ENCODE data around the gene ARIH1. TPM values are rescaled to one million over a fixed set of nuclear protein-coding genes. Genes with fewer than 3 reads are reported as not detected.

Gene ARIH1
- total and polyA plus RNA-seq, 2 donors (not counting 3 experiments of a cell fraction or from before 2014, with no cell fraction given): 25.1 to 144 TPM

DNA sequence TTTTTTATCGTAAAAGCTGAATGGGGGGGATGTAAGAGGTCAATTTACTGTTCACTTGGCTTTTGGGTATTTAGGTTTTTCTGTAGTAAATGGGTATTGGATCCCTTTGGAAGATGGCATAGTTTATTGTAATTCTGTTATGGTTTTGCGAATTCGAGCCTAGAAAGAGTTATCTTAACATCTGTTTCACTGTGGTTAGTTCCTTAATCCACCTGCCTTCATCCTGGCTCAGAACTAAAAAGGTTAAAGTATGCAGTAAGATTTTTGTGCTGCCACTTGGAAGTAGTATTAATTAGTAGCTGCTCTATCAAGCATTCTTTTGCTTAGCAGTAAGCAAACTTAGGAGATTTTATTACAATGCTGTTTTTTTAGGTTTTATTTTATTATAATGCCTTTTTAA is 62.4 kb downstream of the ARIH1 start:
- Histone ChIP-seq H3K9me3 (replicated peaks; ENCODE audit: control insufficient read depth, insufficient read depth, low read length) (peaks cover 2% of the 10 kb centered on the region), H4K20me1 (replicated peaks; ENCODE audit: control insufficient read depth, extremely low read depth, insufficient read depth, low read length) (peaks cover 8% of the 10 kb centered on the region), H3K27ac (ENCODE audit: insufficient read depth, low read depth, low read length) (no peak overlapping the region), H3K36me3 (ENCODE audit: control insufficient read depth in 2 of 2, extremely low read depth in 1 of 2, insufficient read depth in 2 of 2, low read length in 2 of 2) (no peaks in the 10 kb centered on the region), H3K9me1 (replicated peaks; ENCODE audit: control insufficient read depth, extremely low read depth, insufficient read depth, low read length) (no peaks in the 10 kb centered on the region), H3K4me2 (ENCODE audit: insufficient read depth, low read length) (no peak overlapping the region), H3K9ac (replicated peaks; ENCODE audit: extremely low read depth, insufficient read depth, low read length) (no peak overlapping the region), H3K27me3 (ENCODE audit: control insufficient read depth in 2 of 2, insufficient read depth in 2 of 2, low read length in 2 of 2) (no peaks in the 10 kb centered on the region), H2AFZ (ENCODE audit: low read depth, low read length) (no peak overlapping the region), H3K79me2 (ENCODE audit: control insufficient read depth, insufficient read depth, low read length) (peaks cover 67% of the 10 kb centered on the region), H3K4me3 (replicated peaks in 1 of 3; ENCODE audit: insufficient read depth in 1 of 3, low read depth in 1 of 3, low read length in 3 of 3) (no peak overlapping the region), H3K4me1 (ENCODE audit: control insufficient read depth, extremely low read depth, insufficient read depth, low read length) (no peaks in the 10 kb centered on the region)
- FAIRE-seq (no peak), DNase-seq (ENCODE audit: low read depth, low spot score) (no peak)
- ChIA-PET POLR2A (interaction anchor here (0.6 kb wide), 1 partner anchor 13 kb away, joined by 3 read pairs; no protein-coding TSS in a partner anchor), CTCF (interaction anchor here (0.9 to 1.7 kb wide), 2 partner anchors 42 to 64 kb away, joined by 3 read pairs; no protein-coding TSS in a partner anchor)
- TF ChIP-seq EZH2 (IDR thresholded peaks at IDR 0.05; ENCODE audit: borderline replicate concordance, low read depth, low read length, severe bottlenecking) (no peak), CTCF (IDR thresholded peaks at IDR 0.05; ENCODE audit: extremely low read depth in 1 of 2, insufficient read depth in 1 of 2, low read depth in 1 of 2, low read length in 2 of 2) (no peak), FOS (IDR thresholded peaks at IDR 0.05; ENCODE audit: borderline replicate concordance, insufficient read depth, low read length) (no peak)
- TF ChIP-seq, protein P1, sequence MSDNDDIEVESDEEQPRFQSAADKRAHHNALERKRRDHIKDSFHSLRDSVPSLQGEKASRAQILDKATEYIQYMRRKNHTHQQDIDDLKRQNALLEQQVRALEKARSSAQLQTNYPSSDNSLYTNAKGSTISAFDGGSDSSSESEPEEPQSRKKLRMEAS (IDR thresholded peaks at IDR 0.05; ENCODE audit: insufficient read depth, insufficient read length): no peak
- BruUV-seq (replicated peaks): no TSS peak
- intact Hi-C loops (cut with micrococcal nuclease) (loop anchor here (10.0 kb wide), 1 partner anchor 162 kb away; the partner anchor contains the start of gene HEXA), dilution Hi-C loops (cut with MboI; ENCODE audit: extremely low pct_ligation_motif_present, low sequenced_read_pairs) (no loop called here)

- dilution Hi-C loops (cut with MboI; ENCODE audit: extremely low pct_ligation_motif_present, low sequenced_read_pairs): no loop called here
- Histone ChIP-seq H3K9me3 (replicated peaks; ENCODE audit: control insufficient read depth, insufficient read depth, low read length) (peaks cover 2% of the 10 kb centered on the region), H4K20me1 (replicated peaks; ENCODE audit: control insufficient read depth, extremely low read depth, insufficient read depth, low read length) (peaks cover 9% of the 10 kb centered on the region), H3K79me2 (ENCODE audit: control insufficient read depth, insufficient read depth, low read length) (peaks cover 60% of the 10 kb centered on the region), H3K36me3 (ENCODE audit: control insufficient read depth in 2 of 2, extremely low read depth in 1 of 2, insufficient read depth in 2 of 2, low read length in 2 of 2) (no peaks in the 10 kb centered on the region), H3K27me3 (ENCODE audit: control insufficient read depth in 2 of 2, insufficient read depth in 2 of 2, low read length in 2 of 2) (no peaks in the 10 kb centered on the region), H2AFZ (ENCODE audit: low read depth, low read length) (no peak overlapping the region), H3K27ac (ENCODE audit: insufficient read depth, low read depth, low read length) (no peak overlapping the region), H3K4me2 (ENCODE audit: insufficient read depth, low read length) (no peak overlapping the region), H3K9me1 (replicated peaks; ENCODE audit: control insufficient read depth, extremely low read depth, insufficient read depth, low read length) (no peaks in the 10 kb centered on the region), H3K4me3 (replicated peaks in 1 of 3; ENCODE audit: insufficient read depth in 1 of 3, low read depth in 1 of 3, low read length in 3 of 3) (no peak overlapping the region), H3K4me1 (ENCODE audit: control insufficient read depth, extremely low read depth, insufficient read depth, low read length) (no peaks in the 10 kb centered on the region), H3K9ac (replicated peaks; ENCODE audit: extremely low read depth, insufficient read depth, low read length) (no peak overlapping the region)
- no peak for FAIRE-seq
- POLR2A ChIA-PET: no interaction called here
- no peak for DNase-seq (ENCODE audit: low read depth, low spot score)
- TF ChIP-seq EZH2 (IDR thresholded peaks at IDR 0.05; ENCODE audit: borderline replicate concordance, low read depth, low read length, severe bottlenecking) (no peak), JUN (IDR thresholded peaks at IDR 0.05; ENCODE audit: borderline replicate concordance, insufficient read depth, insufficient read length, low read depth) (no peak), POLR2A (IDR thresholded peaks at IDR 0.05; ENCODE audit: low read depth, low read length) (no peak), MYC (IDR thresholded peaks at IDR 0.05; ENCODE audit: low read depth, low read length) (no peak), GATA2 (IDR thresholded peaks at IDR 0.05; ENCODE audit: insufficient read depth, insufficient read length, low read depth, low read length) (no peak), CTCF (IDR thresholded peaks at IDR 0.05; ENCODE audit: extremely low read depth in 1 of 2, insufficient read depth in 1 of 2, low read depth in 1 of 2, low read length in 2 of 2) (no peak), FOS (IDR thresholded peaks at IDR 0.05; ENCODE audit: borderline replicate concordance, insufficient read depth, low read length) (no peak), POLR2AphosphoS5 (IDR thresholded peaks at IDR 0.05; ENCODE audit: insufficient read depth, low read depth, low read length) (no peak)
- TF ChIP-seq, protein P1 (IDR thresholded peaks at IDR 0.05; ENCODE audit: insufficient read depth, insufficient read length): no peak
- CTCF ChIA-PET: no interaction called here
- no TSS peak for BruUV-seq (replicated peaks)
- intact Hi-C loops (cut with micrococcal nuclease): loop anchor here (10.0 kb wide), 1 partner anchor 164 kb away; the partner anchor contains the start of gene HEXA
Measured at GRCh38 chr15:72538931-72539330, 64.8 kb downstream of the ARIH1 start.

Data from endothelial cell of umbilical vein (primary cell).